IPS-18a (cell line): ENCODE data around the gene STPG4.
"Not testable (repeated sequence)": the region's sequence is repeated elsewhere in the genome, so short reads cannot be mapped to it uniquely, and the experiment has no call there.

Experiments used
- H3K27ac ChIP-seq: one replicate; pipeline ENCODE4 v1.5.1; 2013; ENCODE audit warnings: low read length
- H3K27me3 ChIP-seq: one replicate; pipeline ENCODE4 v1.6.1; 2013; ENCODE audit warnings: mild to moderate bottlenecking, low read length; ENCODE audit not compliant: control insufficient read depth, insufficient read depth
- H3K36me3 ChIP-seq: one replicate; pipeline ENCODE4 v1.6.1; 2013; ENCODE audit warnings: low read depth, low read length; ENCODE audit not compliant: control insufficient read depth
- H3K4me1 ChIP-seq: one replicate; pipeline ENCODE4 v1.6.1; 2013; ENCODE audit warnings: low read depth, low read length; ENCODE audit not compliant: control insufficient read depth
- H3K4me3 ChIP-seq: one replicate; pipeline ENCODE4 v1.5.1; 2013; ENCODE audit warnings: low read length
- H3K9ac ChIP-seq: one replicate; pipeline ENCODE4 v1.6.1; 2013; ENCODE audit warnings: mild to moderate bottlenecking, low read length, moderate library complexity
- H3K9me3 ChIP-seq: one replicate; pipeline ENCODE4 v1.6.1; 2013; ENCODE audit warnings: low read depth, low read length; ENCODE audit not compliant: control insufficient read depth

The STPG4 gene

GRCh38 chr2:47172922-47173695, 18.0 kb upstream of the STPG4 start:
- Histone ChIP-seq H3K36me3 (peaks cover 41% of the 10 kb centered on the region), H3K9me3 (no peaks in the 10 kb centered on the region), H3K4me3 (peak overlapping the region; percentile 98), H3K27me3 (no peaks in the 10 kb centered on the region), H3K4me1 (peaks cover 35% of the 10 kb centered on the region), H3K27ac (no peak overlapping the region), H3K9ac (no peak overlapping the region)

- no peaks in the 10 kb centered on the region for H3K9me3 ChIP-seq
- no peaks in the 10 kb centered on the region for H3K27me3 ChIP-seq
- peaks cover 28% of the 10 kb centered on the region for H3K4me1 ChIP-seq
- H3K36me3 ChIP-seq = peaks cover 45% of the 10 kb centered on the region
- H3K4me3 ChIP-seq = peak overlapping the region; percentile 32
- no peak overlapping the region for H3K9ac ChIP-seq
- H3K27ac ChIP-seq = no peak overlapping the region
Observed at GRCh38 chr2:47172156-47172921, 17.2 kb upstream of the STPG4 start.

- Histone ChIP-seq H3K4me3 (no peak overlapping the region), H3K27ac (no peak overlapping the region), H3K27me3 (no peaks in the 10 kb centered on the region), H3K9me3 (no peaks in the 10 kb centered on the region), H3K4me1 (peaks cover 21% of the 10 kb centered on the region), H3K36me3 (peaks cover 70% of the 10 kb centered on the region), H3K9ac (no peak overlapping the region)
Observed at GRCh38 chr2:47169784-47170183, 14.7 kb upstream of the STPG4 start.

GRCh38 chr2:47168895-47169294, 13.8 kb upstream of the STPG4 start:
- H3K36me3 ChIP-seq = peaks cover 75% of the 10 kb centered on the region
- H3K4me1 ChIP-seq = peaks cover 16% of the 10 kb centered on the region
- H3K9ac ChIP-seq = not testable (repeated sequence)

GRCh38 chr2:47167149-47167548, 12.0 kb upstream of the STPG4 start:
- H3K27ac ChIP-seq = no peak overlapping the region
- H3K9ac ChIP-seq = no peak overlapping the region
- H3K36me3 ChIP-seq = peaks cover 79% of the 10 kb centered on the region
- H3K4me3 ChIP-seq = no peak overlapping the region
- H3K9me3 ChIP-seq = no peaks in the 10 kb centered on the region
- no peaks in the 10 kb centered on the region for H3K27me3 ChIP-seq
- H3K4me1 ChIP-seq = peaks cover 4% of the 10 kb centered on the region

More at GRCh38 chr2:47168895-47169294, 13.8 kb upstream of the STPG4 start:
- not testable (repeated sequence) for H3K27me3 ChIP-seq, H3K27ac ChIP-seq, H3K4me3 ChIP-seq, H3K9me3 ChIP-seq

- Histone ChIP-seq H3K4me1 (no peaks in the 10 kb centered on the region), H3K9ac (no peak overlapping the region), H3K4me3 (no peak overlapping the region), H3K27me3 (no peaks in the 10 kb centered on the region), H3K27ac (no peak overlapping the region), H3K36me3 (peaks cover 83% of the 10 kb centered on the region), H3K9me3 (no peaks in the 10 kb centered on the region)
Observed at GRCh38 chr2:47165001-47165555, 10.0 kb upstream of the STPG4 start.

GRCh38 chr2:47162780-47163179, 7.7 kb upstream of the STPG4 start:
- H3K27me3 ChIP-seq = no peaks in the 10 kb centered on the region
- no peak overlapping the region for H3K27ac ChIP-seq
- H3K9ac ChIP-seq = no peak overlapping the region
- H3K9me3 ChIP-seq = no peaks in the 10 kb centered on the region
- H3K4me3 ChIP-seq = no peak overlapping the region
- H3K36me3 ChIP-seq = peaks cover 82% of the 10 kb centered on the region
- H3K4me1 ChIP-seq = no peaks in the 10 kb centered on the region

GRCh38 chr2:47161475-47161874, 6.4 kb upstream of the STPG4 start:
- H3K4me1 ChIP-seq = no peaks in the 10 kb centered on the region
- H3K9ac ChIP-seq = no peak overlapping the region
- no peak overlapping the region for H3K4me3 ChIP-seq
- no peaks in the 10 kb centered on the region for H3K27me3 ChIP-seq
- no peak overlapping the region for H3K27ac ChIP-seq
- no peaks in the 10 kb centered on the region for H3K9me3 ChIP-seq
- H3K36me3 ChIP-seq = peaks cover 72% of the 10 kb centered on the region

- H3K9ac ChIP-seq = no peak overlapping the region
- peaks cover 64% of the 10 kb centered on the region for H3K36me3 ChIP-seq
- H3K4me3 ChIP-seq = no peak overlapping the region
- no peaks in the 10 kb centered on the region for H3K27me3 ChIP-seq
- H3K27ac ChIP-seq = no peak overlapping the region
- no peaks in the 10 kb centered on the region for H3K9me3 ChIP-seq
- H3K4me1 ChIP-seq = no peaks in the 10 kb centered on the region
Observed at GRCh38 chr2:47160660-47161059, 5.6 kb upstream of the STPG4 start.

- Histone ChIP-seq H3K4me3 (no peak overlapping the region), H3K36me3 (peaks cover 60% of the 10 kb centered on the region), H3K27me3 (no peaks in the 10 kb centered on the region), H3K9me3 (no peaks in the 10 kb centered on the region), H3K9ac (no peak overlapping the region), H3K4me1 (no peaks in the 10 kb centered on the region), H3K27ac (no peak overlapping the region)
Observed at GRCh38 chr2:47160211-47160610, 5.1 kb upstream of the STPG4 start.

- Histone ChIP-seq H3K4me1 (no peaks in the 10 kb centered on the region), H3K4me3 (no peak overlapping the region), H3K27me3 (no peaks in the 10 kb centered on the region), H3K9ac (no peak overlapping the region), H3K36me3 (peaks cover 54% of the 10 kb centered on the region), H3K9me3 (no peaks in the 10 kb centered on the region), H3K27ac (no peak overlapping the region)
Observed at GRCh38 chr2:47159627-47160026, 4.5 kb upstream of the STPG4 start.
